Measurements from ENCODE around the gene SAP25.
"Not testable (repeated sequence)": the region's sequence is repeated elsewhere in the genome, so short reads cannot be mapped to it uniquely, and the experiment has no call there.

Gene SAP25

DNA sequence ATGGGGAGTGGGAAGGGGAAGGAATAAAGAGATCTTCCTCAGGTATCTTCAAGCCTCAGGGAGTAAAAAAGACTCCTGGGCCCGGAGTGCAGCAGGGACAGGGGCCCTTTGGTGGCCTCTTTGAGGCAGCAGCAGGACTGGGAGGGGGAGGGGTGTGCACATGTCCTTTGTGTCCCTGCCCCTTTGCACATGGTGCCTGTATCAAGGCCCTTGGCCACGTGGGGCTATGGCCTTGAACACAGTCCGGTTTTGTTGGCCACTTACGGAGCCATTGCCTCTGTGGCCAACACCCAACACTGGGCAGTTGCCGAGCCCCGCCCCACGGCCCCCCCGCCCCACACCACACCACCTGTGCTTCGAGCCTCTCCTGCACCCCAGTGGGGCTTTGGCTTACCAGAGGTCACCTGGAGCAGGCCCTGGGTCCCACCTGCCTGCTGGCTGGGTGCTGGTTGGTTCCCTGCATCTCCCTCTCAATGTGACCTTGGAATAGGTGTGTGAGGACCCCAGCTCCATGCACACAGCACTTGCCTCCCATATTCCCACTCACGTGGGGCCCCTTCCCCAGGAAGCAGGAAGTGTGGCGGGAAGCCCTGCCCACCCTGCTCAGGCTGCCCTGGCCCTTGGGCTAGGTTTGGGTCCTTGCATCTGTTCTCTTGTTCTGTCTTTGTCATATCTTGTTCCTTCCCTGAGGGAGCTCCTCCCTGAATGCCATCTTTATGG is 5.4 kb downstream of the SAP25 start:
- Histone ChIP-seq H3K4me3 (ENCODE audit: low read length in 2 of 2) (no peak overlapping the region), H3K27ac (ENCODE audit: low read depth in 2 of 2, low read length in 2 of 2) (peak overlapping the region; percentile 1 to 38), H3K27me3 (ENCODE audit: control insufficient read depth in 2 of 2, insufficient read depth in 2 of 2, low read length in 2 of 2) (no peaks in the 10 kb centered on the region), H3K36me3 (ENCODE audit: control insufficient read depth in 2 of 2, insufficient read depth in 2 of 2, low read length in 2 of 2) (peaks cover 3 to 7% of the 10 kb centered on the region in 2 donors), H3K9me3 (ENCODE audit: control insufficient read depth in 2 of 2, low read length in 2 of 2) (no peaks in the 10 kb centered on the region), H3K4me1 (ENCODE audit: control insufficient read depth in 2 of 2, insufficient read depth in 2 of 2, low read length in 2 of 2) (peaks cover 22 to 25% of the 10 kb centered on the region in 2 donors), H3K9ac (ENCODE audit: low read depth in 1 of 2, low read length in 2 of 2) (no peak overlapping the region)

DNA sequence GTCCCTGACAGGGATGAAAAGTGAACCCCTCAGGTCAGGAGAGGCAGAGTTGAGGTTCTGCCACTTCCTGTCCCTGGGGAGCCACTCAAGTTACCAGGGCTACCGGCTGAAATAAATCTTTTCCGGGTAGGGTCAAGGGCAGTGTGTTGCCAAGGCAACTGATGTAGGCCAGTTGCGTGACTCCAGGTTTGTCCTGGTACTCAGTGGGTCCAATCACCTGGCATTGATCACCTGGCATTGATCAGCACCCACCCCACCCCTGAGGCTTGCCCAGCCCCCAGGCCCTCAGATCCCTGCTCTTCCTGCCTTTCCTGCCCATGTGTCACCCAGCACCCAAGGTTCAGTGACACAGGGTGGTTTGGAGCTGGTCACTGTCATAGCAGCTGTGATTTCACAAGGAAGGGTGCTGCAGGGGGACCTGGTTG is 5.9 kb downstream of the SAP25 start:
- no peak overlapping the region for H3K4me3 ChIP-seq (ENCODE audit: low read length in 2 of 2)
- H3K9ac ChIP-seq (ENCODE audit: low read depth in 1 of 2, low read length in 2 of 2): no peak overlapping the region
- H3K27ac ChIP-seq (ENCODE audit: low read depth in 2 of 2, low read length in 2 of 2): peak overlapping the region; percentile 1 to 38
- H3K36me3 ChIP-seq (ENCODE audit: control insufficient read depth in 2 of 2, insufficient read depth in 2 of 2, low read length in 2 of 2): peaks cover 4 to 13% of the 10 kb centered on the region in 2 donors
- H3K9me3 ChIP-seq (ENCODE audit: control insufficient read depth in 2 of 2, low read length in 2 of 2): no peaks in the 10 kb centered on the region
- peaks cover 22 to 25% of the 10 kb centered on the region in 2 donors for H3K4me1 ChIP-seq (ENCODE audit: control insufficient read depth in 2 of 2, insufficient read depth in 2 of 2, low read length in 2 of 2)
- no peaks in the 10 kb centered on the region for H3K27me3 ChIP-seq (ENCODE audit: control insufficient read depth in 2 of 2, insufficient read depth in 2 of 2, low read length in 2 of 2)

DNA sequence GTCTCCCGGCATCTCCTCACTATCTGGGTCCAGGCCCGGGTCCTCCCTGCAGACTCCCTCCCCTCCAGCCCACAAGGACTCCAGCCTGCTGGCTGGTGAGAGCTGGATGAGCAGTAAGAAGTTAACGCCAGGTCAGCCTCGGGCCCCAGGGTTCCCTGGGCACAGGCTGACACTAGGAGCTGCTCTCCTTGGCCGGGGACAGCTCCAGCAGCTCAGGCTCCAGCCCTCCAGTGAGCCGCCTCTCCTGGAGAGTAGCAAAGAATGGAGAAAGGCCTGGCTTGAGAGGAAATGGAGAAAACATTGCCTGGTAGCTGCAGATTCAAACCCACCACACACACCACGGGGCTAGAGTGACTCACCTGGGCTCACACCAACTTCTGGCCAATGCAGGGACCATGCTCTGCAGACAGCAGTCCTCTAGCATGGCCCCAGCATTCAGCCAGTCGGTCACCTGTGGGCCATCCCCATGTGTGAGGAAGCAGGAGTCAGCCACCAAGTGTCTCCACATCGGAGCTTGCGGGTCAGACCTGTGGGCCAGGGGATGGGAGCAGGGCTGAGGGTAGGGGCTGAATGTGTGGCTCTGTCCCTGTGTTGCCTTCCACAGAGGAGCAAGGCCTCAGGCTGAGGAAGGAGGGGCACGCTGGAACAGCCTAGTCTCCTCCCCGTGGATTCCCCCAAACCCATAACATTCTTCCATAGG is 6.5 kb downstream of the SAP25 start:
- H3K36me3 ChIP-seq (ENCODE audit: control insufficient read depth in 2 of 2, insufficient read depth in 2 of 2, low read length in 2 of 2): peaks cover 7 to 15% of the 10 kb centered on the region in 2 donors
- no peaks in the 10 kb centered on the region for H3K9me3 ChIP-seq (ENCODE audit: control insufficient read depth in 2 of 2, low read length in 2 of 2)
- no peak overlapping the region for H3K9ac ChIP-seq (ENCODE audit: low read depth in 1 of 2, low read length in 2 of 2)
- no peaks in the 10 kb centered on the region for H3K27me3 ChIP-seq (ENCODE audit: control insufficient read depth in 2 of 2, insufficient read depth in 2 of 2, low read length in 2 of 2)
- no peak overlapping the region for H3K4me3 ChIP-seq (ENCODE audit: low read length in 2 of 2)
- H3K27ac ChIP-seq (ENCODE audit: low read depth in 2 of 2, low read length in 2 of 2): peak overlapping the region in 1 of 2 donors; percentile 23
- peaks cover 22 to 25% of the 10 kb centered on the region in 2 donors for H3K4me1 ChIP-seq (ENCODE audit: control insufficient read depth in 2 of 2, insufficient read depth in 2 of 2, low read length in 2 of 2)

DNA sequence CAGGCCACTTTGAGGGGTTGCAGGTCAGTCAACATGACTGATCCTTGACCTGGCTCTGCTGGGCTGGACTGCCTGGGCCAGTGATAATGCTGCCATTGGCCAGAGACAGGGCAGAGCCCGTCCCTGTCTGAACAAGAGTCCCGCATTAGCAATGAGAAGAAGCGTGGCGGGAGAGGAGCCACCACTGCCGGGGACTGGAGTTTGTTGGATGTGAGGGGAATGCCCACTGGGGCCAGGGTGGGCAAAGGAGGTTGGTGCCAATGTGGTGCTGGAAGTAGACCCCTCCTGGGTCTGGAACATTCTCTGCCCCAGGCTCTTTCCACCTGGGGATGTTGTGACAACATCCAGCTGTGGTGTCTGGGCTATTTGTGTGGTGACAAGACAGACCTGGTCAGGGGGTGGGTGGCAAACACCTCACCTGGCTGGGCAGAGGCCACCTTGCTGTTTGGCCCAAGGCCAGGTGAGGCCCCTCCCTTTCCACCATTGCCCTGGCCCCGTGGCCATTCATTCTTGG is 7.6 kb downstream of the SAP25 start:
- Histone ChIP-seq H3K36me3 (ENCODE audit: control insufficient read depth in 2 of 2, insufficient read depth in 2 of 2, low read length in 2 of 2) (peaks cover 11 to 20% of the 10 kb centered on the region in 2 donors), H3K27ac (ENCODE audit: low read depth in 2 of 2, low read length in 2 of 2) (no peak overlapping the region), H3K4me1 (ENCODE audit: control insufficient read depth in 2 of 2, insufficient read depth in 2 of 2, low read length in 2 of 2) (peaks cover 22% of the 10 kb centered on the region in 2 donors), H3K27me3 (ENCODE audit: control insufficient read depth in 2 of 2, insufficient read depth in 2 of 2, low read length in 2 of 2) (no peaks in the 10 kb centered on the region), H3K9me3 (ENCODE audit: control insufficient read depth in 2 of 2, low read length in 2 of 2) (no peaks in the 10 kb centered on the region), H3K4me3 (ENCODE audit: low read length in 2 of 2) (no peak overlapping the region), H3K9ac (ENCODE audit: low read depth in 1 of 2, low read length in 2 of 2) (no peak overlapping the region)

DNA sequence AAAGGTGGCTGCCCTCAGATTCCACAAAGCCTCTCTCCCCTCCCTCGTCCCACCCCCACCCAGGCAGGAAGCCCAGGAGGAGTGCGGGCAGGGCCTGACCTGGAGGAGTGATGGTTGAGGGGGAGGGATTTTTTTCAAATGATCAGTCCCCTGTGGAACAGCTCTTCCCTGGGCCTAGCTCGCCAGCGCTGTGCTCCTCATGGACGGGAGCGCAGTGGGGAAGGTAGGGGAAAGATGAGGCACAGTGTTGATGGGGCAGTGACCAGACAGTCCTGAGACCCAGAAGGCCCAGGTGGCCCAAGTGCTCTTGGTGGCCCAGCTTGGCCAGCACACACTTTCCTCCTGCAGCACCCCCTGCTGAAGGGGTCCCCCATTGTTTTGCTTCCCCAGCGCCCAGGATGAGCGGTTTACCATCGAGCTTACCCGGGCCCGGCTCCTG is 8.5 kb downstream of the SAP25 start:
- Histone ChIP-seq H3K27ac (ENCODE audit: low read depth in 2 of 2, low read length in 2 of 2) (no peak overlapping the region), H3K4me1 (ENCODE audit: control insufficient read depth in 2 of 2, insufficient read depth in 2 of 2, low read length in 2 of 2) (peaks cover 18 to 20% of the 10 kb centered on the region in 2 donors), H3K27me3 (ENCODE audit: control insufficient read depth in 2 of 2, insufficient read depth in 2 of 2, low read length in 2 of 2) (no peaks in the 10 kb centered on the region), H3K9me3 (ENCODE audit: control insufficient read depth in 2 of 2, low read length in 2 of 2) (no peaks in the 10 kb centered on the region), H3K4me3 (ENCODE audit: low read length in 2 of 2) (no peak overlapping the region), H3K36me3 (ENCODE audit: control insufficient read depth in 2 of 2, insufficient read depth in 2 of 2, low read length in 2 of 2) (peaks cover 11 to 24% of the 10 kb centered on the region in 2 donors), H3K9ac (ENCODE audit: low read depth in 1 of 2, low read length in 2 of 2) (no peak overlapping the region)

DNA sequence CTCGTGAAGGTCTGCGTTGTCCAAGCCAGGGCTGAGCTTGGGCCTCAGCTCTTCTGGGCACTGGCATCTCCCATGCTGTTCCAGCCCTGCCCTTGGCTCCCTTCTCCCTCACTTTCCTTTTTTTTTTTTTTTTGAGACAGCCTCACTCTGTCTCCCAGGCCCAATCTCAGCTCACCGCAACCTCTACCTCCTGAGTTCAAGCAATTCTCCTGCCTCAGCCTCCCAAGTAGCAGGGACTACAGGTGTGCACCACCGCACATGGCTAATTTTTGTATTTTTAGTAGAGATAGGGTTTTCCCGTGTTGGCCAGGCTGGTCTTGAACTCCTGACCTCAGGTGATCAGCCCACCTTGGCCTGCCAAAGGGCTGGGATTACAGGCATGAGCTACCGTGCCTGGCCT is 9.3 kb downstream of the SAP25 start:
- peaks cover 13 to 16% of the 10 kb centered on the region in 2 donors for H3K4me1 ChIP-seq (ENCODE audit: control insufficient read depth in 2 of 2, insufficient read depth in 2 of 2, low read length in 2 of 2)

DNA sequence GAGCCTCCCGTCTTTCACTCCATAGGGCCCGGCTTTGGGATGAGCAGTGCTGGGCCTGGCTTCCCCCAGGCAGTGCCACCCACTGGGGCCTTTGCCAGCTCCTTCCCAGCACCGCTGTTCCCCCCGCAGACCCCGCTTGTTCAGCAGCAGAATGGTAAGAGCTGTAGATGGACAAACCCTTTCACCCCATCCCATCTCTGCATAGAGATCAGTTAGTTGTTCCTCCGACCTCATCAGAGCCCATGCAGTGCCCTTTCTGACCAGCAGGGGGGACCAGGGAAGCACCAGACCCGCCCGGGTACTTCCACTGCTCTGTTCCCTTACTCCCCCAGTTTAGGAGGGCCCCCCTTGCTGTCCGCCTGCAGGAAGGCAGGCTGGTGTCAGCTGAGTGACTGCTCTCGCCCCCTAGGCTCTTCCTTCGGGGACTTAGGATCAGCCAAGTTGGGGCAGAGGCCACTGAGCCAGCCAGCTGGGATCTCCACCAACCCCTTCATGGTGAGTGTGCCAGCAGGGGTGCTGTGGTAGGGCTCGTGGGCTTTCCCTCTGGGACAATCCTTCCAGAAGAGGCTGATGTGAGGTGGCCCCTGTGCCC is 9.8 kb downstream of the SAP25 start:
- Histone ChIP-seq H3K4me1 (ENCODE audit: control insufficient read depth in 2 of 2, insufficient read depth in 2 of 2, low read length in 2 of 2) (peaks cover 8 to 12% of the 10 kb centered on the region in 2 donors), H3K9me3 (ENCODE audit: control insufficient read depth in 2 of 2, low read length in 2 of 2) (no peaks in the 10 kb centered on the region), H3K27me3 (ENCODE audit: control insufficient read depth in 2 of 2, insufficient read depth in 2 of 2, low read length in 2 of 2) (no peaks in the 10 kb centered on the region), H3K27ac (ENCODE audit: low read depth in 2 of 2, low read length in 2 of 2) (no peak overlapping the region), H3K4me3 (ENCODE audit: low read length in 2 of 2) (no peak overlapping the region), H3K36me3 (ENCODE audit: control insufficient read depth in 2 of 2, insufficient read depth in 2 of 2, low read length in 2 of 2) (peaks cover 11 to 24% of the 10 kb centered on the region in 2 donors), H3K9ac (ENCODE audit: low read depth in 1 of 2, low read length in 2 of 2) (no peak overlapping the region)

More for the DNA sequence above, 9.3 kb downstream of the SAP25 start:
- not testable (repeated sequence) for H3K9me3 ChIP-seq (ENCODE audit: control insufficient read depth in 2 of 2, low read length in 2 of 2); H3K9ac ChIP-seq (ENCODE audit: low read depth in 1 of 2, low read length in 2 of 2); H3K27me3 ChIP-seq (ENCODE audit: control insufficient read depth in 2 of 2, insufficient read depth in 2 of 2, low read length in 2 of 2); H3K4me3 ChIP-seq (ENCODE audit: low read length in 2 of 2); H3K27ac ChIP-seq (ENCODE audit: low read depth in 2 of 2, low read length in 2 of 2)
- peaks cover 11 to 24% of the 10 kb centered on the region in 2 donors for H3K36me3 ChIP-seq (ENCODE audit: control insufficient read depth in 2 of 2, insufficient read depth in 2 of 2, low read length in 2 of 2)

DNA sequence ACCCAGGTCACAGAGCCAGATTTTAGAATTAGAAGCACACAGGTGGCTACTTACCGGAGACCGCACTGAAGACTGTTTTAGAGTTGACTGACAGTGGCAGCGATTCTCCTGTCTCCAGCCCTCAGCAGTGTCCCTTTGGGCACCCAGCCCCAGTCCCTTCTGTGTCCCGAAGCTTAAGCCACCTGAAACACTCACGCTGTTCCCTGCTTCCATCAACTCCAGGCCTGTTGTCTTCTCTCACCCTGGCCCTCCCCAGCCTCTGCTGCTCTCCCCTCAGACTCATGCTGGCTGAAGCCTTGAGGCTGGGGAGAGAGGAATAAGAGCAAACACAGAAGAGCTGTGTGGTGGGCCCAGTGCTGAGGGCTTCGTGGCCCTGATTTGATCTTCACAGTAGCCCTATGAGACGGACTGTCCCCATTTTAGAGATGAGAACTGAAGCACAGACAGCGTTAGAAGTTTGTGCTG is 10.6 kb downstream of the SAP25 start:
- H3K9ac ChIP-seq (ENCODE audit: low read depth in 1 of 2, low read length in 2 of 2): no peak overlapping the region
- no peak overlapping the region for H3K27ac ChIP-seq (ENCODE audit: low read depth in 2 of 2, low read length in 2 of 2)
- H3K9me3 ChIP-seq (ENCODE audit: control insufficient read depth in 2 of 2, low read length in 2 of 2): no peaks in the 10 kb centered on the region
- peaks cover 11 to 24% of the 10 kb centered on the region in 2 donors for H3K36me3 ChIP-seq (ENCODE audit: control insufficient read depth in 2 of 2, insufficient read depth in 2 of 2, low read length in 2 of 2)
- peaks cover 2 to 6% of the 10 kb centered on the region in 2 donors for H3K4me1 ChIP-seq (ENCODE audit: control insufficient read depth in 2 of 2, insufficient read depth in 2 of 2, low read length in 2 of 2)
- no peak overlapping the region for H3K4me3 ChIP-seq (ENCODE audit: low read length in 2 of 2)
- no peaks in the 10 kb centered on the region for H3K27me3 ChIP-seq (ENCODE audit: control insufficient read depth in 2 of 2, insufficient read depth in 2 of 2, low read length in 2 of 2)

DNA sequence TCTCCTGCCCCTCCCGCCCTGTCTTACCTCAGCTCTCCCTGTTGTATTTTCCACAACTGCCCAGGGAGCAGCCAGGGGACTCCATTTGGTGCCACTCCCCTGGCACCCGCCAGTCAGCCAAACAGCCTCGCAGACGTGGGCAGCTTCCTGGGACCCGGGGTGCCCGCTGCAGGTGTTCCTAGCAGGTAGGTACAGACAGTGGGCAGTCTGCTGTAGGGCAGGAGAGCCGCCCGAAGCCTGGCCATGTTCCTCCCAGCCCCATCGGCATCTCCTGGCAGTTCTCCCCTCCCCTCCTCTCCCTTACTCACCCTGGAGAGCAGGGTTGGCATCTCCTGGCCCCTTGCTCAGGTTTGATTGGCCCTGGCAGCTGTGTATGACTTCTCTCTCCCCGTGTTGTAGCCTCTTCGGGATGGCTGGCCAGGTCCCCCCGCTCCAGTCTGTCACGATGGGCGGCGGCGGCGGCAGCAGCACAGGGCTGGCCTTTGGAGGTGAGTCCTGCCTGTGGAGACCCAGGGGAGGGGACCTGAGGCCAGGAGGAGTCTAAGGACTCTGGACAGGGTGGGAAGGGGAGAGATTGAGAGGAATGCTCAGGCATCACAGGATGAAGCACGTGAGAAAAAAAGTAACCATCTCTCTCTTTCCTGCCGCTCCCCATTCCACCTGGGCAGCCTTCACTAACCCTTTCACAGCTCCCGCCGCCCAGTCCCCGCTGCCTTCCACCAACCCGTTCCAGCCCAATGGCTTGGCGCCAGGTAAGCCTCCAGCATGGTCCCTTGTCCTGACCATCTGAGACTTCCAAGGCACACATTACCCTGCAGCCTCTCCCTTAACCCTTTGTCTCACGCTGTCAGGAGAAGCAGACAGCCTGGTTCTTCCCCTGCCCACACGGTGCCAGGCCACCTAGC is 11.3 kb downstream of the SAP25 start:
- H3K27me3 ChIP-seq (ENCODE audit: control insufficient read depth in 2 of 2, insufficient read depth in 2 of 2, low read length in 2 of 2): no peaks in the 10 kb centered on the region
- no peak overlapping the region for H3K9ac ChIP-seq (ENCODE audit: low read depth in 1 of 2, low read length in 2 of 2)
- peaks cover 0 to 5% of the 10 kb centered on the region in 2 donors for H3K4me1 ChIP-seq (ENCODE audit: control insufficient read depth in 2 of 2, insufficient read depth in 2 of 2, low read length in 2 of 2)
- no peaks in the 10 kb centered on the region for H3K9me3 ChIP-seq (ENCODE audit: control insufficient read depth in 2 of 2, low read length in 2 of 2)
- H3K4me3 ChIP-seq (ENCODE audit: low read length in 2 of 2): no peak overlapping the region
- H3K27ac ChIP-seq (ENCODE audit: low read depth in 2 of 2, low read length in 2 of 2): no peak overlapping the region
- peaks cover 11 to 25% of the 10 kb centered on the region in 2 donors for H3K36me3 ChIP-seq (ENCODE audit: control insufficient read depth in 2 of 2, insufficient read depth in 2 of 2, low read length in 2 of 2)

Measured in mucosa of rectum (tissue), 2 donors.